Body of pancreas (tissue), 4 donors: ENCODE measurements around the gene CDH4. TPM values are rescaled to one million over a fixed set of nuclear protein-coding genes. Genes with fewer than 3 reads are reported as not detected.

ENCODE experiments used
- ATAC-seq: fragments of 150-250 bp; one replicate; pipeline ENCODE4 v1.9.1; 2016
- DNase-seq, 4 donors: peaks; one replicate each; pipeline ENCODE4 v3.0.0-alpha.2; 2019
- H3K27ac ChIP-seq, 4 donors: fragments of 200-600 bp; sonication (generic); 1 replicate in 3 of 4; 2 replicates in 1 of 4; pipeline versions ENCODE4 v1.5.1 to v1.6.1; 2016 to 2019; ENCODE audit warnings: mild to moderate bottlenecking in 1 of 4, mixed read lengths in 1 of 4, moderate library complexity in 1 of 4
- H3K27me3 ChIP-seq, 2 donors: fragments of 200-600 bp; sonication (generic); one replicate each; pipeline ENCODE4 v1.6.0; 2016; ENCODE audit warnings: mild to moderate bottlenecking in 1 of 2
- H3K36me3 ChIP-seq, 2 donors: fragments of 200-600 bp; sonication (generic); replicated peaks in 1 of 2; 2 replicates each; pipeline ENCODE4 v1.5.1; 2016; ENCODE audit warnings: low read depth in 2 of 2; ENCODE audit not compliant: insufficient read depth in 1 of 2
- H3K4me1 ChIP-seq: fragments of 200-600 bp; sonication (generic); one replicate; pipeline ENCODE4 v1.6.0; 2016
- H3K4me3 ChIP-seq, 2 donors: fragments of 200-600 bp; sonication (generic); 1 replicate in 1 of 2; 2 replicates in 1 of 2; pipeline ENCODE4 v1.5.1; 2016 to 2019
- H3K9me3 ChIP-seq, 3 donors: fragments of 200-600 bp; sonication (generic); 1 replicate in 2 of 3; 2 replicates in 1 of 3; pipeline ENCODE4 v1.5.1; 2016
- CTCF ChIP-seq, 7 experiments: fragments of 450-650 bp in 4 of 7; fragments of 200-600 bp in 3 of 7; sonication (generic) in 3 of 7; IDR thresholded peaks; one replicate each; pipeline ENCODE4 v1.5.1; 2016 to 2019; ENCODE audit warnings: antibody characterized with exemption in 7 of 7
- POLR2A ChIP-seq, 3 donors: fragments of 450-650 bp; IDR thresholded peaks; one replicate each; pipeline ENCODE4 v1.6.1; 2016; ENCODE audit warnings: antibody characterized with exemption in 3 of 3, mild to moderate bottlenecking in 2 of 3
- WGBS, 2 donors: methylation state at CpG; one replicate each; pipeline ENCODE4 v1.1.5; 2017; 5-methylcytosine and 5-hydroxymethylcytosine counted together
- intact Hi-C: fragments of 100-400 bp; cut with DNase I; formaldehyde crosslinking; loops from one replicate; pipeline ENCODE4 v1.15.1; 2023
- total RNA-seq, 2 donors: library from RNA; depleted of rRNA; stranded (reverse); fragments of >200 nt; gene quantifications; one replicate each; pipeline ENCODE4 v1.1.0, GENCODE V29; 2016

CDH4 gene
- total RNA-seq, 2 donors from 2014 or later = 0.33 to 0.52 TPM

GRCh38 chr20:61310954-61311353, 58.9 kb downstream of the CDH4 start:
- H3K36me3 ChIP-seq = no peaks in the 10 kb centered on the region
- intact Hi-C loops = no loop called here
- no peaks in the 10 kb centered on the region for H3K27me3 ChIP-seq
- no peak for TF ChIP-seq CTCF (IDR thresholded peaks at IDR 0.05)
- no peak for TF ChIP-seq POLR2A (IDR thresholded peaks at IDR 0.05)
- WGBS, 2 donors = 43 to 57% methylated on average over 7 of the region's 7 CpGs
- no peaks in the 10 kb centered on the region for H3K4me1 ChIP-seq
- no peak overlapping the region for H3K27ac ChIP-seq
- no peak overlapping the region for H3K4me3 ChIP-seq
- ATAC-seq (no peak), DNase-seq (no peak)
- H3K9me3 ChIP-seq = no peaks in the 10 kb centered on the region

- no peak for TF ChIP-seq CTCF (IDR thresholded peaks at IDR 0.05)
- TF ChIP-seq POLR2A (IDR thresholded peaks at IDR 0.05) = no peak
- no peak overlapping the region for H3K4me3 ChIP-seq
- no peak overlapping the region for H3K27ac ChIP-seq
- H3K9me3 ChIP-seq = no peaks in the 10 kb centered on the region
- no peaks in the 10 kb centered on the region for H3K4me1 ChIP-seq
- intact Hi-C loops = no loop called here
- no peaks in the 10 kb centered on the region for H3K27me3 ChIP-seq
- no peak for DNase-seq
- ATAC-seq = no peak
- WGBS, 2 donors = 78 to 88% methylated on average over 13 of the region's 13 CpGs
- no peaks in the 10 kb centered on the region for H3K36me3 ChIP-seq
Measured at GRCh38 chr20:61311656-61312387, 59.8 kb downstream of the CDH4 start.

GRCh38 chr20:61312925-61313324, 60.9 kb downstream of the CDH4 start:
- Histone ChIP-seq H3K4me1 (no peaks in the 10 kb centered on the region), H3K4me3 (no peak overlapping the region), H3K27ac (no peak overlapping the region), H3K36me3 (no peaks in the 10 kb centered on the region), H3K9me3 (no peaks in the 10 kb centered on the region), H3K27me3 (no peaks in the 10 kb centered on the region)
- ATAC-seq (no peak), DNase-seq (no peak)
- TF ChIP-seq POLR2A (IDR thresholded peaks at IDR 0.05) (no peak), CTCF (IDR thresholded peaks at IDR 0.05) (no peak)
- intact Hi-C loops = no loop called here
- 57 to 62% methylated on average over 12 to 13 of the region's 13 CpGs for WGBS, 2 donors

- TF ChIP-seq CTCF (IDR thresholded peaks at IDR 0.05) (no peak), POLR2A (IDR thresholded peaks at IDR 0.05) (no peak)
- Histone ChIP-seq H3K9me3 (no peaks in the 10 kb centered on the region), H3K4me3 (no peak overlapping the region), H3K4me1 (no peaks in the 10 kb centered on the region), H3K27ac (no peak overlapping the region), H3K36me3 (no peaks in the 10 kb centered on the region), H3K27me3 (no peaks in the 10 kb centered on the region)
- WGBS, 2 donors = 73 to 74% methylated on average over 11 of the region's 11 CpGs
- no peak for DNase-seq
- ATAC-seq = no peak
- intact Hi-C loops = no loop called here
Measured at GRCh38 chr20:61313396-61313795, 61.3 kb downstream of the CDH4 start.
